ENCODE data around the gene PPP2R2D. TPM values are rescaled to one million over a fixed set of nuclear protein-coding genes. Genes with fewer than 3 reads are reported as not detected.
A peak's percentile ranks its signal among the peaks of the same experiment; 100 is the strongest.

Gene PPP2R2D
- total RNA-seq, 1 experiment from 2014 or later = 35.1 TPM

DNA sequence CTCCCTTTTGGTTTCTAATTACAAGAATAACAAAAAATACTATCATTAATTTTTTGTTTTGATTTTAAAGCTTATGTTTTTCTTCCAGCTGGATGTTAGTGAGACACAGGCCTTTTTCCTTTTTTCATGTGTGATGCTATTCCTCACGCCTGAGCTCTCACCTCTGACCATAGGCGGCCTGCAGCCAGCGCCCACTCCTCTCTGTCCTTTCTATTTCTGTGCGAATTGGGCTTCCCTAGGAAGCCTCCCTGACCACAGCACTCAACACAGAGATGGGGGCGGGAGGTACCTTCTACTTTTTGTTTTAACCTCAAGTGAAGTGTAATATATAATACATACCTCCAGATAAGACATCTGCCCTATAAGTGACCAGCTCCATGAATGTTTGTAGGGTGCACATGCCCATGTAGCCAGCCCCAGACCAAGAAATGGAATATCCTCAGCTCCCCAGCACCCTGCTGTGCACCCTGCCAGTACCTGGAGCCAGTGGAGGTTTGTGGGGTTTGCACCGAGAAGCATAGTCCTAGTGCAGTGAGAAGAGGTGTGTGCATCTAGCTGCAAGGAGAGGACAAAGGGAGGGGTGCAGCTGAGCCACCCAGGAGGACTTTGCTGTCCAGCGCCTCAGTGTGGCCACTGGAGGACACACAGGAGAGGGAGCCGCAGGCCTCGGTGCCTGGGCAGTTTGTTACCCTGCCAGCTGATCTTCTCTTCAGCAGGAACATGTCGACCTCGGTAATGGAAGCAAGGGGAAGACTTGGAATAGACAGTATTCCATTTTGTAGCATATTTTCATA is 42.4 kb downstream of the PPP2R2D start:
- Histone ChIP-seq H3K79me1 (ENCODE audit: insufficient read depth, low read depth, low read length, poor library complexity, severe bottlenecking) (peaks cover 4% of the 10 kb centered on the region), H3K27me3 (ENCODE audit: insufficient read depth, low read length) (no peaks in the 10 kb centered on the region), H3K23me2 (ENCODE audit: insufficient read length, low read depth, low read length, poor library complexity, severe bottlenecking) (no peaks in the 10 kb centered on the region), H4K91ac (ENCODE audit: insufficient read length, low read depth, low read length) (no peak overlapping the region), H2BK20ac (ENCODE audit: low read depth, low read length, poor library complexity, severe bottlenecking) (no peak overlapping the region), H3K4ac (ENCODE audit: low read depth, low read length) (no peak overlapping the region), H3K27ac (ENCODE audit: insufficient read length, low read depth, low read length) (no peak overlapping the region), H2AFZ (ENCODE audit: low read length) (no peak overlapping the region), H2BK12ac (ENCODE audit: insufficient read length, low read depth, low read length) (no peak overlapping the region), H2AK5ac (ENCODE audit: insufficient read length, low read length) (no peak overlapping the region), H3K18ac (ENCODE audit: insufficient read length, low read depth, low read length) (no peak overlapping the region), H3K56ac (ENCODE audit: insufficient read length, low read depth, low read length) (no peak overlapping the region), H3K4me2 (ENCODE audit: insufficient read depth, insufficient read length, low read length) (no peak overlapping the region), H4K20me1 (ENCODE audit: control insufficient read depth, insufficient read depth, insufficient read length) (no peaks in the 10 kb centered on the region), H3K14ac (ENCODE audit: insufficient read depth, low read length) (no peak overlapping the region), H3K9ac (ENCODE audit: extremely low read depth, insufficient read length, low read length) (no peak overlapping the region), H2BK15ac (ENCODE audit: low read depth, low read length) (no peak overlapping the region), H3K4me1 (ENCODE audit: insufficient read depth, low read length) (no peaks in the 10 kb centered on the region), H4K8ac (replicated peaks; ENCODE audit: insufficient read length, low read depth, low read length) (no peak overlapping the region), H4K5ac (ENCODE audit: insufficient read length, low read depth, low read length) (no peak overlapping the region), H2BK5ac (ENCODE audit: insufficient read length, low read length) (no peak overlapping the region), H3T11ph (ENCODE audit: low read length) (no peak overlapping the region), H2BK120ac (ENCODE audit: low read depth, low read length, poor library complexity, severe bottlenecking) (no peak overlapping the region), H3K23ac (ENCODE audit: insufficient read length, low read depth, low read length) (no peak overlapping the region), H3K9me3 (ENCODE audit: control insufficient read depth, low read depth, low read length) (no peaks in the 10 kb centered on the region), H3K79me2 (ENCODE audit: insufficient read depth, low read length) (no peaks in the 10 kb centered on the region)
- Mint-ChIP-seq H3K27ac (no peak overlapping the region; a peak in 1 of 7 replicates), H3K4me3 (no peak overlapping the region), H3K27me3 (ENCODE audit: low read depth) (no peaks in the 10 kb centered on the region), H3K36me3 (ENCODE audit: insufficient read depth in 1 of 3, low read depth in 3 of 3) (peaks cover 49 to 78% (median 77%) of the 10 kb centered on the region in 3 experiments; a peak in 6 of 7 replicates), H3K9me3 (no peaks in the 10 kb centered on the region), H3K4me1 (peaks cover 0 to 5% of the 10 kb centered on the region in 2 experiments; a peak in 3 of 4 replicates)
- no CpG with 5 or more reads among the region's 11 CpGs for WGBS (ENCODE audit: extremely low coverage, insufficient read length, low lambda C conversion rate)
- peak; percentile 71 for DNase-seq
- TF ChIP-seq, protein P1, sequence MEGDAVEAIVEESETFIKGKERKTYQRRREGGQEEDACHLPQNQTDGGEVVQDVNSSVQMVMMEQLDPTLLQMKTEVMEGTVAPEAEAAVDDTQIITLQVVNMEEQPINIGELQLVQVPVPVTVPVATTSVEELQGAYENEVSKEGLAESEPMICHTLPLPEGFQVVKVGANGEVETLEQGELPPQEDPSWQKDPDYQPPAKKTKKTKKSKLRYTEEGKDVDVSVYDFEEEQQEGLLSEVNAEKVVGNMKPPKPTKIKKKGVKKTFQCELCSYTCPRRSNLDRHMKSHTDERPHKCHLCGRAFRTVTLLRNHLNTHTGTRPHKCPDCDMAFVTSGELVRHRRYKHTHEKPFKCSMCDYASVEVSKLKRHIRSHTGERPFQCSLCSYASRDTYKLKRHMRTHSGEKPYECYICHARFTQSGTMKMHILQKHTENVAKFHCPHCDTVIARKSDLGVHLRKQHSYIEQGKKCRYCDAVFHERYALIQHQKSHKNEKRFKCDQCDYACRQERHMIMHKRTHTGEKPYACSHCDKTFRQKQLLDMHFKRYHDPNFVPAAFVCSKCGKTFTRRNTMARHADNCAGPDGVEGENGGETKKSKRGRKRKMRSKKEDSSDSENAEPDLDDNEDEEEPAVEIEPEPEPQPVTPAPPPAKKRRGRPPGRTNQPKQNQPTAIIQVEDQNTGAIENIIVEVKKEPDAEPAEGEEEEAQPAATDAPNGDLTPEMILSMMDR (conservative IDR thresholded peaks at IDR 0.05) = peak; percentile 75
